ENCODE results near the gene KCNA1.

The KCNA1 gene

GRCh38 chr12:4960547-4960946 is 50.8 kb downstream of the KCNA1 start:
- peak; percentile 42 for DNase-seq (ENCODE audit: low spot score)

- peak; percentile 75 for DNase-seq (ENCODE audit: low spot score)
These were observed 51.6 kb downstream of the KCNA1 start for GRCh38 chr12:4961311-4961710.

- peak; percentile 51 for DNase-seq (ENCODE audit: low spot score)
These were observed 53.1 kb downstream of the KCNA1 start for GRCh38 chr12:4962539-4963486.

Data from cerebellar cortex (tissue), 1 donor.